SH-SY5Y (cell line): ENCODE data around the gene RAMACL.

Experiments
- GATA2 ChIP-seq: IDR thresholded peaks from 2 replicates; pipeline ENCODE4 v1.6.1; 2011; ENCODE audit warnings: mild to moderate bottlenecking, low read depth, low read length
- GATA3 ChIP-seq: IDR thresholded peaks from 2 replicates; pipeline ENCODE4 v1.6.1; 2011; ENCODE audit warnings: low read depth, mild to moderate bottlenecking, low read length, moderate library complexity

- TF ChIP-seq GATA2 (no peak), GATA3 (no peak)
Measured at GRCh38 chr6:166619912-166620311, 33.4 kb upstream of the RAMACL start.
